ENCODE measurements around the gene MEGF10. TPM values are rescaled to one million over a fixed set of nuclear protein-coding genes. Genes with fewer than 3 reads are reported as not detected.

The MEGF10 gene
- total RNA-seq, 3 donors from 2014 or later: 0.70 to 4.9 (median 0.81) TPM

GRCh38 chr5:127326976-127327755, 36.6 kb downstream of the MEGF10 start:
- H3K4me1 ChIP-seq (ENCODE audit: low read depth): no peaks in the 10 kb centered on the region
- H3K4me3 ChIP-seq: no peak overlapping the region
- intact Hi-C loops (cut with DNase I, micrococcal nuclease): no loop called here
- no peak for DNase-seq
- no peak for TF ChIP-seq CTCF (IDR thresholded peaks at IDR 0.05)
- no peak for ATAC-seq
- H3K36me3 ChIP-seq (ENCODE audit: low read depth): no peaks in the 10 kb centered on the region
- H3K9me3 ChIP-seq: no peaks in the 10 kb centered on the region

- no peaks in the 10 kb centered on the region for H3K4me1 ChIP-seq (ENCODE audit: low read depth)
- DNase-seq: no peak
- H3K4me3 ChIP-seq: no peak overlapping the region
- H3K9me3 ChIP-seq: no peaks in the 10 kb centered on the region
- no peak for TF ChIP-seq CTCF (IDR thresholded peaks at IDR 0.05)
- ATAC-seq: no peak
- H3K36me3 ChIP-seq (ENCODE audit: low read depth): no peaks in the 10 kb centered on the region
- intact Hi-C loops (cut with DNase I, micrococcal nuclease): no loop called here
These were observed 39.5 kb downstream of the MEGF10 start for GRCh38 chr5:127330116-127330515.

GRCh38 chr5:127331890-127332649, 41.5 kb downstream of the MEGF10 start:
- no peak for ATAC-seq
- intact Hi-C loops (cut with DNase I, micrococcal nuclease): no loop called here
- no peak for DNase-seq
- TF ChIP-seq CTCF (IDR thresholded peaks at IDR 0.05): no peak
- Histone ChIP-seq H3K4me3 (no peak overlapping the region), H3K9me3 (no peaks in the 10 kb centered on the region), H3K4me1 (ENCODE audit: low read depth) (no peaks in the 10 kb centered on the region), H3K36me3 (ENCODE audit: low read depth) (no peaks in the 10 kb centered on the region)

GRCh38 chr5:127333483-127333882, 42.9 kb downstream of the MEGF10 start:
- DNase-seq (no peak), ATAC-seq (no peak)
- Histone ChIP-seq H3K4me1 (ENCODE audit: low read depth) (no peaks in the 10 kb centered on the region), H3K4me3 (no peak overlapping the region), H3K36me3 (ENCODE audit: low read depth) (no peaks in the 10 kb centered on the region), H3K9me3 (no peaks in the 10 kb centered on the region)
- no peak for TF ChIP-seq CTCF (IDR thresholded peaks at IDR 0.05)
- intact Hi-C loops (cut with DNase I, micrococcal nuclease): no loop called here

- Histone ChIP-seq H3K9me3 (no peaks in the 10 kb centered on the region), H3K4me1 (ENCODE audit: low read depth) (no peaks in the 10 kb centered on the region), H3K36me3 (ENCODE audit: low read depth) (no peaks in the 10 kb centered on the region), H3K4me3 (no peak overlapping the region)
- DNase-seq (no peak), ATAC-seq (no peak)
- intact Hi-C loops (cut with DNase I, micrococcal nuclease): no loop called here
- no peak for TF ChIP-seq CTCF (IDR thresholded peaks at IDR 0.05)
These were observed 44.8 kb downstream of the MEGF10 start for GRCh38 chr5:127335381-127335780.

Data from mucosa of descending colon (tissue), 3 donors.